K562 (cell line): ENCODE measurements around the gene MYL6B. TPM values are rescaled to one million over a fixed set of nuclear protein-coding genes. Genes with fewer than 3 reads are reported as not detected.

Source experiments
- AFF1 ChIP-seq, 2 experiments: fragments of 450-650 bp; IDR thresholded peaks; 2 replicates each; pipeline ENCODE4 v1.6.1; 2018; ENCODE audit warnings: mild to moderate bottlenecking in 2 of 2, low read depth in 1 of 2; ENCODE audit not compliant: partially characterized antibody in 2 of 2
- ARID1B ChIP-seq: fragments of 450-650 bp; IDR thresholded peaks from 2 replicates; pipeline ENCODE4 v1.6.1; 2016; ENCODE audit warnings: antibody characterized with exemption, mild to moderate bottlenecking, inconsistent platforms
- GTF2E2 ChIP-seq: fragments of 200-800 bp; sonication (Bioruptor generic); IDR thresholded peaks from 2 replicates; pipeline ENCODE4 v1.6.1; 2016; ENCODE audit warnings: missing genetic modification characterization, missing compliant biosample characterization
- MTA1 ChIP-seq: fragments of 450-650 bp; IDR thresholded peaks from 2 replicates; pipeline ENCODE4 v1.6.1; 2017; ENCODE audit warnings: borderline replicate concordance
- PRMT5 ChIP-seq: sonication (generic); formaldehyde crosslinking; IDR thresholded peaks from 2 replicates; pipeline ENCODE4 v1.5.0; 2020; ENCODE audit warnings: missing genetic modification reagents
- SUPT5H ChIP-seq: fragments of 450-650 bp; IDR thresholded peaks from 2 replicates; pipeline ENCODE4 v1.6.1; 2016
- ZBTB40 ChIP-seq, 2 experiments: fragments of 450-650 bp in 1 of 2; sonication (generic) in 1 of 2; formaldehyde crosslinking in 1 of 2; IDR thresholded peaks; 2 replicates each; pipeline versions ENCODE4 v1.7.1 to v1.9.0; 2016 to 2022; ENCODE audit warnings: inconsistent platforms in 1 of 2, mild to moderate bottlenecking in 1 of 2, missing genetic modification reagents in 1 of 2
- polyA plus RNA-seq, 8 experiments: library from polyadenylated mRNA; depleted of rRNA in 4 of 8; stranded (reverse) in 5 of 8; unstranded in 3 of 8; fragments of >200 nt; fragmentation: Nextera tagmentation in 2 of 8; fragmentation: Illumina TruSeq in 1 of 8; extraction: Ambion mirVana in 2 of 8; extraction: Trizol in 1 of 8; gene quantifications; 2 replicates each; pipeline versions ENCODE4 v1.2.1 to v1.2.3, GENCODE V29; 2011 to 2014; ENCODE audit warnings: inconsistent platforms in 1 of 8, missing spikeins in 1 of 8
- total RNA-seq, 7 experiments: library from RNA; depleted of rRNA in 6 of 7; stranded (reverse); fragments of >200 nt in 6 of 7; fragmentation: Illumina TruSeq in 2 of 7; extraction: Trizol in 2 of 7; gene quantifications; 2 replicates each; pipeline versions ENCODE4 v1.2.1 to v1.2.3, GENCODE V29; 2011 to 2021; ENCODE audit warnings: low replicate concordance in 1 of 7

MYL6B gene
- total and polyA plus RNA-seq, 9 of the 15 experiments (the other 6 are each of a cell fraction or from before 2014, with no cell fraction given), result 42.8 to 77.3 (median 68.6) TPM

- TF ChIP-seq ZBTB40 (IDR thresholded peaks at IDR 0.05), result peak; percentile 88
- no peak for TF ChIP-seq ZBTB40 (CRISPR knock-in tag; IDR thresholded peaks at IDR 0.05)
- peak; percentile 83; the same call in 1 of the 2 replicates for TF ChIP-seq GTF2E2 (tag)
- peak; percentile 36 for TF ChIP-seq ARID1B
- peak; percentile 56; the same call in 1 of the 2 replicates for TF ChIP-seq MTA1
- peak in 1 of 2 experiments; percentile 93 for TF ChIP-seq AFF1 (IDR thresholded peaks at IDR 0.05; ENCODE audit: low read depth in 1 of 2, partially characterized antibody in 2 of 2)
- no peak for TF ChIP-seq PRMT5 (CRISPR knock-in tag)
- TF ChIP-seq SUPT5H, result peak; percentile 79
These were observed at the start of gene MYL6B (continued) for GRCh38 chr12:56152132-56152755.
